ENCODE measurements around the gene TBXAS1.

GRCh38 chr7:139913021-139913844 lies 84.2 kb downstream of the TBXAS1 start:
- TF ChIP-seq ZFX (IDR thresholded peaks at IDR 0.05; ENCODE audit: borderline replicate concordance) (no peak), CTCF (IDR thresholded peaks at IDR 0.05) (no peak)

Data from 22Rv1 (cell line).